ENCODE results near the gene HPX. TPM values are rescaled to one million over a fixed set of nuclear protein-coding genes. Genes with fewer than 3 reads are reported as not detected.

HPX gene
- total and polyA plus RNA-seq, 4 donors = 2,251 to 9,224 (median 5,760) TPM

DNA sequence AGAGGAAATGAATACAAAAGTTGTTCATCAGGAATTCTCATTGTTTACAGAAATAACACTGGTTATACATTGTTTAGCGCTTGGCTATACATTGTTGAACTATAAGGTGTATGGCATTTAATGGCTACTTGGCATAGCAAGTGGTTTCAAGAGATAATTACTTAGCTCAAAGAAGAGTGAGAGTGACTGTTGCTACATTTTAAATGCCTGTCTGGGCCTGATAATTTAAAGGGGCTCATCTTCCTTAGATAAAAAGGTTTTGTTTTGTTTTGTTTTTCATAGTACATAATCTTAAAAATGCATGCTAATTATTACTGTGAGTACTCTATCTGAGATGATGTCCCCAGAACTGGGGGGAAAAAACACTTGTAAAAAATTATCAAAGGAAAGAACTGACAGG is 52.0 kb downstream of the HPX start:
- 96% methylated on average over 1 of the region's 1 CpG for WGBS
- no peaks in the 10 kb centered on the region for H3K9me3 ChIP-seq (ENCODE audit: control insufficient read depth in 4 of 4, low read length in 3 of 4)
- peaks cover 8 to 40% (median 30%) of the 10 kb centered on the region in 4 donors for H3K4me1 ChIP-seq (ENCODE audit: control insufficient read depth in 4 of 4, insufficient read depth in 4 of 4, low read length in 3 of 4)
- H3K4me3 ChIP-seq (ENCODE audit: low read depth in 1 of 3, low read length in 3 of 3) = no peak overlapping the region
- H3K27me3 ChIP-seq (ENCODE audit: control insufficient read depth in 4 of 4, insufficient read depth in 4 of 4, low read length in 3 of 4) = no peaks in the 10 kb centered on the region
- no peak for DNase-seq (ENCODE audit: low spot score)
- no peak for TF ChIP-seq HNF4G (IDR thresholded peaks at IDR 0.05)
- no peak for TF ChIP-seq FOXA2 (IDR thresholded peaks at IDR 0.05)
- TF ChIP-seq FOXA1 (IDR thresholded peaks at IDR 0.05) = no peak
- TF ChIP-seq JUND (IDR thresholded peaks at IDR 0.05) = no peak
- TF ChIP-seq, protein P1, sequence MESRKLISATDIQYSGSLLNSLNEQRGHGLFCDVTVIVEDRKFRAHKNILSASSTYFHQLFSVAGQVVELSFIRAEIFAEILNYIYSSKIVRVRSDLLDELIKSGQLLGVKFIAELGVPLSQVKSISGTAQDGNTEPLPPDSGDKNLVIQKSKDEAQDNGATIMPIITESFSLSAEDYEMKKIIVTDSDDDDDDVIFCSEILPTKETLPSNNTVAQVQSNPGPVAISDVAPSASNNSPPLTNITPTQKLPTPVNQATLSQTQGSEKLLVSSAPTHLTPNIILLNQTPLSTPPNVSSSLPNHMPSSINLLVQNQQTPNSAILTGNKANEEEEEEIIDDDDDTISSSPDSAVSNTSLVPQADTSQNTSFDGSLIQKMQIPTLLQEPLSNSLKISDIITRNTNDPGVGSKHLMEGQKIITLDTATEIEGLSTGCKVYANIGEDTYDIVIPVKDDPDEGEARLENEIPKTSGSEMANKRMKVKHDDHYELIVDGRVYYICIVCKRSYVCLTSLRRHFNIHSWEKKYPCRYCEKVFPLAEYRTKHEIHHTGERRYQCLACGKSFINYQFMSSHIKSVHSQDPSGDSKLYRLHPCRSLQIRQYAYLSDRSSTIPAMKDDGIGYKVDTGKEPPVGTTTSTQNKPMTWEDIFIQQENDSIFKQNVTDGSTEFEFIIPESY (IDR thresholded peaks at IDR 0.05) = no peak
- no peak for TF ChIP-seq TAF1 (conservative IDR thresholded peaks at IDR 0.05)
- TF ChIP-seq HNF4A (conservative IDR thresholded peaks at IDR 0.05) = no peak
- no peak for TF ChIP-seq CTCF (IDR thresholded peaks at IDR 0.05; ENCODE audit: low read depth, low read length, missing input control)
- no peak overlapping the region for H3K9ac ChIP-seq (ENCODE audit: low read depth in 1 of 2, low read length in 2 of 2)
- peak overlapping the region in 1 of 2 donors; percentile 50 for H3K27ac ChIP-seq (ENCODE audit: low read depth in 1 of 2, low read length in 2 of 2)
- peaks cover 0 to 6% (median 2%) of the 10 kb centered on the region in 4 donors for H3K36me3 ChIP-seq (ENCODE audit: control insufficient read depth in 4 of 4, insufficient read depth in 3 of 4, low read depth in 1 of 4, low read length in 3 of 4)

DNA sequence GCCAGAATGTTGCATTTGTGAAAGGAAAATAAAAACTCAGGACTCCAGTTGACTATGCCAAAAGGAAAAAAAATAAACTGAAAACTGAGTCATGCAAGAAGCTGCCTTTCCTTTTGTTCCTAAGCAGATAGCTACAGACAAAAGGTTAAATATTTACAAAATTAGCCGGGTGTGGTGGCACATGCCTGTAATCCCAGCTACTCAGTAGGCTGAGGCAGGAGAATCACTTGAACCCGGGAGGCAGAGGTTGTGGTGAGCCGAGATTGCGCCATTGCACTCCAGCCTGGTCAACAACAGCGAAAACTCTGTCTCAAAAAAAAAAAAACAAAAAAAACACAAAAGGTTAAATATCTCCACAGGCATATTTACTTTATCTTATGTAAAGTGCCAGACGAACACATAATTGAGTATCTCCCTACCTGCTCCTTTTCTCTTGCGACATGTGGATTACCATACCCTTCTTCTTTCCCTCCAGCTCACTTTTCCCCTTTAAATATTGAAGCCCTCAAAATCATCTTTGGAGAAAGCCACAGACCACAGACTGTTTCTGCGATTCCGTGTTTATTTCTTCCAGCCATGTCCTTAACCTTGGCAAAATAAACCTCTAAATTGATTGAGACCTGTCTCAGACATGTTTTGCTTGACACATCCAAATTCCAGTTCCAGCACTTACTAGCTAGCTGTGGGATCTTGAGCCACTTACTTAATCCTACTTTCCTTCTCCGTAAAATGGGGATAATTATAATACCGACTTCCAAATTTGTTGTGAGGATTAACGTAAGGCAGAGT is 52.8 kb downstream of the HPX start:
- TF ChIP-seq RXRA (IDR thresholded peaks at IDR 0.05) (peak; percentile 72 to 84), CTCF (IDR thresholded peaks at IDR 0.05; ENCODE audit: low read depth, low read length, missing input control) (no peak), RAD21 (IDR thresholded peaks at IDR 0.05) (peak; percentile 29), HNF4G (IDR thresholded peaks at IDR 0.05) (no peak), EGR1 (IDR thresholded peaks at IDR 0.05; ENCODE audit: low read depth in 2 of 2) (peak in 1 of 2 donors; percentile 88), SP1 (IDR thresholded peaks at IDR 0.05) (peak; percentile 70), FOXA2 (IDR thresholded peaks at IDR 0.05) (peak; percentile 27), NR2F2 (IDR thresholded peaks at IDR 0.05) (no peak), FOXA1 (IDR thresholded peaks at IDR 0.05) (peak; percentile 7), TAF1 (conservative IDR thresholded peaks at IDR 0.05) (no peak), HNF4A (conservative IDR thresholded peaks at IDR 0.05) (peak; percentile 51 to 80), REST (IDR thresholded peaks at IDR 0.05) (peak; percentile 17), JUND (IDR thresholded peaks at IDR 0.05) (peak; percentile 63 to 73), GABPA (IDR thresholded peaks at IDR 0.05 in 1 of 2, conservative IDR thresholded peaks at IDR 0.05 in 1 of 2) (peak in 1 of 2 donors; percentile 68), YY1 (IDR thresholded peaks at IDR 0.05) (peak; percentile 44)
- TF ChIP-seq, protein P2, sequence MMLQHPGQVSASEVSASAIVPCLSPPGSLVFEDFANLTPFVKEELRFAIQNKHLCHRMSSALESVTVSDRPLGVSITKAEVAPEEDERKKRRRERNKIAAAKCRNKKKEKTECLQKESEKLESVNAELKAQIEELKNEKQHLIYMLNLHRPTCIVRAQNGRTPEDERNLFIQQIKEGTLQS (IDR thresholded peaks at IDR 0.05) = no peak
- TF ChIP-seq, protein P1 (IDR thresholded peaks at IDR 0.05) = peak; percentile 62
- TF ChIP-seq, protein P3, sequence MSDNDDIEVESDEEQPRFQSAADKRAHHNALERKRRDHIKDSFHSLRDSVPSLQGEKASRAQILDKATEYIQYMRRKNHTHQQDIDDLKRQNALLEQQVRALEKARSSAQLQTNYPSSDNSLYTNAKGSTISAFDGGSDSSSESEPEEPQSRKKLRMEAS (IDR thresholded peaks at IDR 0.05) = peak; percentile 59
- Histone ChIP-seq H3K36me3 (ENCODE audit: control insufficient read depth in 4 of 4, insufficient read depth in 3 of 4, low read depth in 1 of 4, low read length in 3 of 4) (peaks cover 0 to 5% (median 0%) of the 10 kb centered on the region in 4 donors), H3K9ac (ENCODE audit: low read depth in 1 of 2, low read length in 2 of 2) (peak overlapping the region in 1 of 2 donors; percentile 47), H3K4me1 (ENCODE audit: control insufficient read depth in 4 of 4, insufficient read depth in 4 of 4, low read length in 3 of 4) (peaks cover 8 to 40% (median 30%) of the 10 kb centered on the region in 4 donors), H3K27me3 (ENCODE audit: control insufficient read depth in 4 of 4, insufficient read depth in 4 of 4, low read length in 3 of 4) (no peaks in the 10 kb centered on the region), H3K4me3 (ENCODE audit: low read depth in 1 of 3, low read length in 3 of 3) (no peak overlapping the region), H3K9me3 (ENCODE audit: control insufficient read depth in 4 of 4, low read length in 3 of 4) (no peaks in the 10 kb centered on the region), H3K27ac (ENCODE audit: low read depth in 1 of 2, low read length in 2 of 2) (peak overlapping the region; percentile 50 to 66)
- WGBS = 40% methylated on average over 12 of the region's 12 CpGs
- DNase-seq (ENCODE audit: low spot score) = no peak

Data from liver (tissue), 9 donors.